Right cardiac atrium (tissue), 5 donors: ENCODE measurements around the gene SF3B1. TPM values are rescaled to one million over a fixed set of nuclear protein-coding genes. Genes with fewer than 3 reads are reported as not detected.
"Not testable (repeated sequence)": the region's sequence is repeated elsewhere in the genome, so short reads cannot be mapped to it uniquely, and the experiment has no call there.

Source experiments
- ATAC-seq, 2 donors: fragments of 200-7000 bp; cut with Tn5 transposase; one replicate each; pipeline versions ENCODE4 v1.8.0 to v1.9.1; 2020; ENCODE audit warnings: moderate library complexity in 2 of 2, mild to moderate bottlenecking in 1 of 2
- DNase-seq, 3 donors: peaks; one replicate each; pipeline ENCODE4 v3.0.0-alpha.2; 2020
- H3K27ac ChIP-seq: one replicate; pipeline ENCODE4 v1.5.1; 2013; ENCODE audit warnings: mild to moderate bottlenecking, low read length, control low read depth, moderate library complexity
- H3K27me3 ChIP-seq: one replicate; pipeline ENCODE4 v1.6.1; 2013; ENCODE audit not compliant: control insufficient read depth, insufficient read depth
- H3K4me1 ChIP-seq: one replicate; pipeline ENCODE4 v1.6.1; 2013; ENCODE audit warnings: low read length; ENCODE audit not compliant: control insufficient read depth, insufficient read depth
- H3K4me3 ChIP-seq: one replicate; pipeline ENCODE4 v1.5.1; 2013; ENCODE audit warnings: low read length, control low read depth
- H3K9me3 ChIP-seq: one replicate; pipeline ENCODE4 v1.6.1; 2013; ENCODE audit warnings: low read length; ENCODE audit not compliant: control insufficient read depth
- WGBS: extraction: QIAGEN DNeasy Blood & Tissue Kit; methylation state at CpG from one replicate; pipeline ENCODE4 v1.1.7; 2013; 5-methylcytosine and 5-hydroxymethylcytosine counted together
- intact Hi-C, 4 donors: fragments of 100-400 bp; cut with DNase I; formaldehyde crosslinking; loops; one replicate each; pipeline versions ENCODE4 v1.11.0 to v1.14.0; 2022 to 2023
- long read RNA-seq, 4 donors: library from polyadenylated mRNA; unstranded; transcript quantifications; one replicate each; pipeline ENCODE4 v2.0.0, GENCODE V29; 2020 to 2021
- polyA plus RNA-seq: library from polyadenylated mRNA; stranded (reverse); fragments of 200-250 nt; gene quantifications from one replicate; pipeline ENCODE4 v1.2.3, GENCODE V29; 2013
- total RNA-seq, 4 donors: library from RNA; stranded (reverse); fragmentation: NEBNext Ultra II Directional; extraction: Animal tissue kit (Norgen Biotek cat#: 25700); gene quantifications; one replicate each; pipeline ENCODE4 v1.2.1, GENCODE V29; 2021
- donor health status: healthy with polysubstance abuse.
- donor health status: DM: no; HTN: yes; CAD: no.
- donor health status: DM: no; HTN: no; CAD: no.
- donor health status: DM: no; HTN: yes; CAD: no; lungs with severe emphysema.
- donor health status: DM: yes; HTN: yes; CAD: no.

Gene SF3B1
- total RNA-seq (100 to 1,000 TPM; 148 to 182 (median 165) TPM), polyA plus RNA-seq (166 TPM)
- long read RNA-seq, donor 1, full-length matches to known transcripts: 109 of 181 reads
- long read RNA-seq, donor 1, partial matches to known transcripts: 62 of 181 reads
- long read RNA-seq, donor 1, other reads (novel, unspliced or antisense): 10 of 181 reads
- long read RNA-seq, donor 2, full-length matches to known transcripts: 102 of 121 reads
- long read RNA-seq, donor 2, partial matches to known transcripts: 12 of 121 reads
- long read RNA-seq, donor 2, other reads (novel, unspliced or antisense): 7 of 121 reads
- long read RNA-seq, donor 3, full-length matches to known transcripts: 289 of 547 reads
- long read RNA-seq, donor 3, partial matches to known transcripts: 243 of 547 reads
- long read RNA-seq, donor 3, other reads (novel, unspliced or antisense): 15 of 547 reads
- long read RNA-seq, donor 4, full-length matches to known transcripts: 100 of 115 reads
- long read RNA-seq, donor 4, partial matches to known transcripts: 10 of 115 reads
- long read RNA-seq, donor 4, other reads (novel, unspliced or antisense): 5 of 115 reads

GRCh38 chr2:197434541-197435513, at the start of gene SF3B1:
TSS of gene SF3B1 (minus strand) at chr2:197435028. CDS start at chr2:197434999, 29 bp downstream.
- DNase-seq: peak; percentile 98 to 99 (median 99)
- WGBS: under 1% methylated on average over 74 of the region's 74 CpGs
- ATAC-seq: peak; percentile 97 to 98
- intact Hi-C loops: no loop called here
- Histone ChIP-seq H3K4me1 (peaks cover 8% of the 10 kb centered on the region), H3K9me3 (no peaks in the 10 kb centered on the region), H3K27me3 (no peaks in the 10 kb centered on the region), H3K27ac (peak within 1 kb of the TSS; percentile 99), H3K4me3 (peak within 1 kb of the TSS; percentile 98)

- not testable (repeated sequence) for H3K9me3 ChIP-seq, H3K4me3 ChIP-seq, H3K27ac ChIP-seq, H3K4me1 ChIP-seq, ATAC-seq, DNase-seq, H3K27me3 ChIP-seq
- intact Hi-C loops: loop anchor here in 1 of 4 donors (10.0 kb wide), 1 partner anchor 69 kb away; no protein-coding TSS in a partner anchor
- WGBS: 96% methylated on average over 3 of the region's 3 CpGs
These were observed 49.4 kb upstream of the SF3B1 start for GRCh38 chr2:197484248-197484647.

- intact Hi-C loops: loop anchor here in 1 of 4 donors (10.0 kb wide), 1 partner anchor 66 kb away; no protein-coding TSS in a partner anchor
- no peaks in the 10 kb centered on the region for H3K4me1 ChIP-seq
- no peak overlapping the region for H3K27ac ChIP-seq
- no peaks in the 10 kb centered on the region for H3K27me3 ChIP-seq
- H3K9me3 ChIP-seq: no peaks in the 10 kb centered on the region
- no peak overlapping the region for H3K4me3 ChIP-seq
- DNase-seq (no peak), ATAC-seq (peak in 1 of 2 donors; percentile 30)
- WGBS: 90% methylated on average over 9 of the region's 9 CpGs
These were observed 45.6 kb upstream of the SF3B1 start for GRCh38 chr2:197480165-197481036.

GRCh38 chr2:197477797-197478196, 43.0 kb upstream of the SF3B1 start:
- no peak for DNase-seq
- intact Hi-C loops: no loop called here
- H3K27me3 ChIP-seq: no peaks in the 10 kb centered on the region
- H3K9me3 ChIP-seq: no peaks in the 10 kb centered on the region
- 97% methylated on average over 3 of the region's 3 CpGs for WGBS
- H3K4me3 ChIP-seq: no peak overlapping the region
- no peaks in the 10 kb centered on the region for H3K4me1 ChIP-seq
- H3K27ac ChIP-seq: no peak overlapping the region
- no peak for ATAC-seq

GRCh38 chr2:197472166-197472565, 37.3 kb upstream of the SF3B1 start:
- Histone ChIP-seq H3K27me3 (no peaks in the 10 kb centered on the region), H3K27ac (no peak overlapping the region), H3K9me3 (no peaks in the 10 kb centered on the region), H3K4me1 (no peaks in the 10 kb centered on the region), H3K4me3 (no peak overlapping the region)
- intact Hi-C loops: no loop called here
- 97% methylated on average over 5 of the region's 5 CpGs for WGBS
- ATAC-seq (no peak), DNase-seq (no peak)

GRCh38 chr2:197464175-197464574, 29.3 kb upstream of the SF3B1 start:
- intact Hi-C loops: no loop called here
- WGBS: 68% methylated on average over 1 of the region's 1 CpG
- no peak for DNase-seq
- no peak overlapping the region for H3K27ac ChIP-seq
- peaks cover 2% of the 10 kb centered on the region for H3K4me1 ChIP-seq
- ATAC-seq: no peak
- H3K9me3 ChIP-seq: no peaks in the 10 kb centered on the region
- H3K27me3 ChIP-seq: no peaks in the 10 kb centered on the region
- no peak overlapping the region for H3K4me3 ChIP-seq

GRCh38 chr2:197461057-197461456, 26.2 kb upstream of the SF3B1 start:
- no peak overlapping the region for H3K27ac ChIP-seq

GRCh38 chr2:197460649-197461048, 25.8 kb upstream of the SF3B1 start:
- intact Hi-C loops: no loop called here
- H3K4me1 ChIP-seq: peaks cover 3% of the 10 kb centered on the region
- H3K4me3 ChIP-seq: no peak overlapping the region
- no peak overlapping the region for H3K27ac ChIP-seq
- no peaks in the 10 kb centered on the region for H3K9me3 ChIP-seq
- 84% methylated on average over 4 of the region's 4 CpGs for WGBS
- ATAC-seq (no peak), DNase-seq (no peak)
- no peaks in the 10 kb centered on the region for H3K27me3 ChIP-seq

More at GRCh38 chr2:197461057-197461456, 26.2 kb upstream of the SF3B1 start:
- DNase-seq (no peak), ATAC-seq (peak in 1 of 2 donors; percentile 83)
- WGBS: 73% methylated on average over 2 of the region's 2 CpGs
- Histone ChIP-seq H3K4me1 (peaks cover 3% of the 10 kb centered on the region), H3K4me3 (no peak overlapping the region), H3K9me3 (no peaks in the 10 kb centered on the region), H3K27me3 (no peaks in the 10 kb centered on the region)
- intact Hi-C loops: no loop called here

GRCh38 chr2:197455428-197455827, 20.6 kb upstream of the SF3B1 start:
- Histone ChIP-seq H3K27me3 (no peaks in the 10 kb centered on the region), H3K9me3 (no peaks in the 10 kb centered on the region), H3K27ac (no peak overlapping the region), H3K4me1 (peaks cover 3% of the 10 kb centered on the region), H3K4me3 (no peak overlapping the region)
- DNase-seq: no peak
- WGBS: 98% methylated on average over 1 of the region's 1 CpG
- intact Hi-C loops: no loop called here
- no peak for ATAC-seq

GRCh38 chr2:197454923-197455322, 20.1 kb upstream of the SF3B1 start:
- no peak overlapping the region for H3K27ac ChIP-seq
- no peaks in the 10 kb centered on the region for H3K27me3 ChIP-seq

More at GRCh38 chr2:197454923-197455322, 20.1 kb upstream of the SF3B1 start:
- DNase-seq (no peak), ATAC-seq (no peak)
- intact Hi-C loops: no loop called here
- peaks cover 3% of the 10 kb centered on the region for H3K4me1 ChIP-seq
- H3K9me3 ChIP-seq: no peaks in the 10 kb centered on the region
- 68% methylated on average over 2 of the region's 2 CpGs for WGBS
- peak overlapping the region; percentile 90 for H3K4me3 ChIP-seq
